Measurements from ENCODE around the gene SUMO3.

DNA sequence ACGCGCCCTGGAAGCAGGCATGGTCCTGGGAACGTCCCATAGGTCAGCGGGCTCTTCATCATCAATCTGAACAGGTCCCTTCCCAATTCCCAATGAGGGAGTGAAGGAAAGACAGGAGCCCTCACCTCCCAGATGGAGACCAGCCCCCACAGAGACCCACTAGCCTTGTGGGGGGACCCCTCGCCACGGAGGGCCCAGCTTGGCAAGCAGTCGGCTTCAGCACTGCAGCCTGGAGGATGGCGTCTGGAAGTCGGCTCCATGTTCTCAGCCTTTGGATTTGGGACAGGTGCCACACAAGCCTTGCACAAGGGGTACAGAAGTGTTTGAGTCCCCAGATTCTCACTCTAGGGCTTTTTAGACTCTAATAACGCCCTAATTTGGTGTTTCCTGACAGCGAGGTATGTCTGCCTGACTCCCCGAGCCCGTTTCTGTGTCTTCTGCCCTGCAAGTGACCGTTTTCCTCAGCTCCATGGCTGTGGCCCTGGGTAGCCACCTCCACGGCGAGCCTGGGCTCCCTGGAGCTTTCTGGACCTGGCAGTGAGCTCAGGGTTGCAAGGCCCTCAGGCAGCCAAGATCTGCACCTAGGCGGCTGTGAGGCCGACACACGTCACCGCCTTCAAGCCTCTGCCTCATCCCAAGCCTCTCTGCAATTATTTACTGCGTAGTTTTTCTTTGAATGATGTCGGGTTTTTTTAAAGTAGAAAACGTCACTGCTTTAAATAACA lies 25.0 kb upstream of the SUMO3 start:
- TF ChIP-seq POLR2A (IDR thresholded peaks at IDR 0.05): no peak
- no peak for TF ChIP-seq POLR2AphosphoS5 (IDR thresholded peaks at IDR 0.05)
